ENCODE results near the gene UBAP2L. TPM values are rescaled to one million over a fixed set of nuclear protein-coding genes. Genes with fewer than 3 reads are reported as not detected.
"Not testable (repeated sequence)": the region's sequence is repeated elsewhere in the genome, so short reads cannot be mapped to it uniquely, and the experiment has no call there.

The UBAP2L gene
- total RNA-seq, 2 donors from 2014 or later = 198 to 224 TPM

GRCh38 chr1:154272999-154273563 is 52.3 kb downstream of the UBAP2L start:
- peaks cover 43% of the 10 kb centered on the region for H3K36me3 Mint-ChIP-seq (ENCODE audit: low read depth)
- H3K4me1 Mint-ChIP-seq = peaks cover 8% of the 10 kb centered on the region
- no peak for DNase-seq
- no peaks in the 10 kb centered on the region for H3K9me3 ChIP-seq (ENCODE audit: control insufficient read depth, low read length)
- peaks cover 47% of the 10 kb centered on the region for H3K36me3 ChIP-seq (ENCODE audit: control insufficient read depth, insufficient read depth, low read length)
- H3K4me3 ChIP-seq (ENCODE audit: low read length) = peak overlapping the region; percentile 100
- no peaks in the 10 kb centered on the region for H3K27me3 Mint-ChIP-seq (ENCODE audit: insufficient read depth)
- TF ChIP-seq, protein P1, sequence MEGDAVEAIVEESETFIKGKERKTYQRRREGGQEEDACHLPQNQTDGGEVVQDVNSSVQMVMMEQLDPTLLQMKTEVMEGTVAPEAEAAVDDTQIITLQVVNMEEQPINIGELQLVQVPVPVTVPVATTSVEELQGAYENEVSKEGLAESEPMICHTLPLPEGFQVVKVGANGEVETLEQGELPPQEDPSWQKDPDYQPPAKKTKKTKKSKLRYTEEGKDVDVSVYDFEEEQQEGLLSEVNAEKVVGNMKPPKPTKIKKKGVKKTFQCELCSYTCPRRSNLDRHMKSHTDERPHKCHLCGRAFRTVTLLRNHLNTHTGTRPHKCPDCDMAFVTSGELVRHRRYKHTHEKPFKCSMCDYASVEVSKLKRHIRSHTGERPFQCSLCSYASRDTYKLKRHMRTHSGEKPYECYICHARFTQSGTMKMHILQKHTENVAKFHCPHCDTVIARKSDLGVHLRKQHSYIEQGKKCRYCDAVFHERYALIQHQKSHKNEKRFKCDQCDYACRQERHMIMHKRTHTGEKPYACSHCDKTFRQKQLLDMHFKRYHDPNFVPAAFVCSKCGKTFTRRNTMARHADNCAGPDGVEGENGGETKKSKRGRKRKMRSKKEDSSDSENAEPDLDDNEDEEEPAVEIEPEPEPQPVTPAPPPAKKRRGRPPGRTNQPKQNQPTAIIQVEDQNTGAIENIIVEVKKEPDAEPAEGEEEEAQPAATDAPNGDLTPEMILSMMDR (conservative IDR thresholded peaks at IDR 0.05) = no peak
- H3K9ac ChIP-seq (ENCODE audit: extremely low read depth, low read length, poor library complexity, severe bottlenecking) = peak overlapping the region; percentile 91
- no peaks in the 10 kb centered on the region for H3K4me1 ChIP-seq (ENCODE audit: control insufficient read depth, insufficient read depth, low read length)
- peak overlapping the region; percentile 97 for H3K4me3 Mint-ChIP-seq
- H3K9me3 Mint-ChIP-seq = no peaks in the 10 kb centered on the region
- no peaks in the 10 kb centered on the region for H3K27me3 ChIP-seq (ENCODE audit: control insufficient read depth, insufficient read depth, low read length, poor library complexity, severe bottlenecking)
- H3K27ac ChIP-seq (ENCODE audit: low read depth, low read length) = peak overlapping the region; percentile 84
- WGBS, 2 experiments (ENCODE audit: insufficient coverage in 1 of 2, insufficient read length in 1 of 2) = 44 to 56% methylated on average over 5 to 13 of the region's 13 CpGs
- peak overlapping the region; percentile 97 for H3K27ac Mint-ChIP-seq

- Mint-ChIP-seq H3K4me1 (peaks cover 8% of the 10 kb centered on the region), H3K27ac (no peak overlapping the region), H3K27me3 (ENCODE audit: insufficient read depth) (no peaks in the 10 kb centered on the region), H3K9me3 (no peaks in the 10 kb centered on the region), H3K4me3 (no peak overlapping the region), H3K36me3 (ENCODE audit: low read depth) (peaks cover 23% of the 10 kb centered on the region)
- TF ChIP-seq, protein P1 (conservative IDR thresholded peaks at IDR 0.05) = peak; percentile 71
- Histone ChIP-seq H3K9ac (ENCODE audit: extremely low read depth, low read length, poor library complexity, severe bottlenecking) (no peak overlapping the region), H3K9me3 (ENCODE audit: control insufficient read depth, low read length) (no peaks in the 10 kb centered on the region), H3K27ac (ENCODE audit: low read depth, low read length) (no peak overlapping the region), H3K4me1 (ENCODE audit: control insufficient read depth, insufficient read depth, low read length) (no peaks in the 10 kb centered on the region), H3K27me3 (ENCODE audit: control insufficient read depth, insufficient read depth, low read length, poor library complexity, severe bottlenecking) (no peaks in the 10 kb centered on the region), H3K36me3 (ENCODE audit: control insufficient read depth, insufficient read depth, low read length) (peaks cover 19% of the 10 kb centered on the region), H3K4me3 (ENCODE audit: low read length) (no peak overlapping the region)
- WGBS, 2 experiments (ENCODE audit: insufficient coverage in 1 of 2, insufficient read length in 1 of 2) = 94 to 98% methylated on average over 2 to 5 of the region's 7 CpGs
- DNase-seq = peak; percentile 68
Observed at GRCh38 chr1:154276797-154277196, 56.0 kb downstream of the UBAP2L start.

GRCh38 chr1:154287591-154287990 is 66.8 kb downstream of the UBAP2L start:
- not testable (repeated sequence) for H3K9me3 Mint-ChIP-seq; H3K4me1 ChIP-seq (ENCODE audit: control insufficient read depth, insufficient read depth, low read length); H3K27ac Mint-ChIP-seq; H3K27ac ChIP-seq (ENCODE audit: low read depth, low read length); H3K4me3 ChIP-seq (ENCODE audit: low read length); H3K4me3 Mint-ChIP-seq; H3K9ac ChIP-seq (ENCODE audit: extremely low read depth, low read length, poor library complexity, severe bottlenecking); H3K9me3 ChIP-seq (ENCODE audit: control insufficient read depth, low read length); DNase-seq; H3K36me3 Mint-ChIP-seq (ENCODE audit: low read depth); H3K36me3 ChIP-seq (ENCODE audit: control insufficient read depth, insufficient read depth, low read length); H3K27me3 ChIP-seq (ENCODE audit: control insufficient read depth, insufficient read depth, low read length, poor library complexity, severe bottlenecking); H3K27me3 Mint-ChIP-seq (ENCODE audit: insufficient read depth)
- 97% methylated on average over 19 of the region's 30 CpGs; no CpG with 5 or more reads in 1 of the 2 experiments for WGBS, 2 experiments (ENCODE audit: insufficient coverage in 1 of 2, insufficient read length in 1 of 2)
- peaks cover 10% of the 10 kb centered on the region for H3K4me1 Mint-ChIP-seq

- no peaks in the 10 kb centered on the region for H3K9me3 ChIP-seq (ENCODE audit: control insufficient read depth, low read length)
- H3K36me3 Mint-ChIP-seq (ENCODE audit: low read depth) = no peaks in the 10 kb centered on the region
- DNase-seq = no peak
- peaks cover 16% of the 10 kb centered on the region for H3K9me3 Mint-ChIP-seq
- H3K4me3 Mint-ChIP-seq = no peak overlapping the region
- no peaks in the 10 kb centered on the region for H3K36me3 ChIP-seq (ENCODE audit: control insufficient read depth, insufficient read depth, low read length)
- H3K27me3 Mint-ChIP-seq (ENCODE audit: insufficient read depth) = no peaks in the 10 kb centered on the region
- H3K27me3 ChIP-seq (ENCODE audit: control insufficient read depth, insufficient read depth, low read length, poor library complexity, severe bottlenecking) = no peaks in the 10 kb centered on the region
- peak overlapping the region; percentile 32 for H3K4me3 ChIP-seq (ENCODE audit: low read length)
- TF ChIP-seq, protein P1 (conservative IDR thresholded peaks at IDR 0.05) = no peak
- no peak overlapping the region for H3K27ac Mint-ChIP-seq
- H3K9ac ChIP-seq (ENCODE audit: extremely low read depth, low read length, poor library complexity, severe bottlenecking) = no peak overlapping the region
- H3K27ac ChIP-seq (ENCODE audit: low read depth, low read length) = no peak overlapping the region
- H3K4me1 Mint-ChIP-seq = peaks cover 10% of the 10 kb centered on the region
- H3K4me1 ChIP-seq (ENCODE audit: control insufficient read depth, insufficient read depth, low read length) = peaks cover 5% of the 10 kb centered on the region
- WGBS, 2 experiments (ENCODE audit: insufficient coverage in 1 of 2, insufficient read length in 1 of 2) = 89 to 92% methylated on average over 3 of the region's 3 CpGs
Observed at GRCh38 chr1:154288661-154289060, 67.9 kb downstream of the UBAP2L start.

Data from endodermal cell (in vitro differentiated cells).